HCT116 (cell line): ENCODE results near the gene FREY1.

ENCODE experiments used
- CEBPB ChIP-seq: IDR thresholded peaks from 2 replicates; pipeline ENCODE4 v1.6.1; 2012; ENCODE audit warnings: low read depth
- EZH2 ChIP-seq: fragments of 200-600 bp; sonication (generic); IDR thresholded peaks from 2 replicates; pipeline ENCODE4 v1.6.1; 2017; ENCODE audit warnings: antibody characterized with exemption, mixed run types
- EZH2phosphoT487 ChIP-seq: fragments of 200-600 bp; IDR thresholded peaks from 2 replicates; pipeline ENCODE4 v1.6.1; 2018; ENCODE audit warnings: antibody characterized with exemption, borderline replicate concordance
- JUND ChIP-seq: IDR thresholded peaks from 2 replicates; pipeline ENCODE4 v1.6.1; 2012
- POLR2A ChIP-seq: IDR thresholded peaks from 2 replicates; pipeline ENCODE4 v1.7.0; 2011; ENCODE audit warnings: borderline replicate concordance; ENCODE audit not compliant: insufficient read depth, insufficient read length; ENCODE audit errors: extremely low read depth
- POLR2AphosphoS5 ChIP-seq: IDR thresholded peaks from 2 replicates; pipeline ENCODE4 v1.6.1; 2011; ENCODE audit warnings: mild to moderate bottlenecking, low read depth, low read length, moderate library complexity
- RAD21 ChIP-seq: IDR thresholded peaks from 2 replicates; pipeline ENCODE4 v1.6.1; 2012; ENCODE audit warnings: low read depth, mild to moderate bottlenecking
- SP1 ChIP-seq: IDR thresholded peaks from 2 replicates; pipeline ENCODE4 v1.6.1; 2012; ENCODE audit warnings: low read depth
- YY1 ChIP-seq: IDR thresholded peaks from 2 replicates; pipeline ENCODE4 v1.6.1; 2011; ENCODE audit warnings: low read length, low read depth, moderate library complexity, mild to moderate bottlenecking; ENCODE audit not compliant: insufficient replicate concordance; ENCODE audit errors: extremely low read depth
- TF ChIP-seq, protein P1 (sequence below), 3 experiments: fragments of 200-600 bp in 1 of 3; sonication (generic) in 1 of 3; IDR thresholded peaks in 2 of 3; conservative IDR thresholded peaks in 1 of 3; 2 replicates each; pipeline ENCODE4 v1.5.1; 2012 to 2017; ENCODE audit warnings: low read depth in 2 of 3, low read length in 2 of 3, antibody characterized with exemption in 1 of 3, borderline replicate concordance in 1 of 3, control low read depth in 1 of 3, mild to moderate bottlenecking in 1 of 3, mixed read lengths in 1 of 3, mixed run types in 1 of 3, moderate library complexity in 1 of 3; ENCODE audit not compliant: insufficient read depth in 1 of 3

GRCh38 chr11:45860764-45861510 is 46.1 kb downstream of the FREY1 start:
- no peak for TF ChIP-seq EZH2
- TF ChIP-seq, protein P1, sequence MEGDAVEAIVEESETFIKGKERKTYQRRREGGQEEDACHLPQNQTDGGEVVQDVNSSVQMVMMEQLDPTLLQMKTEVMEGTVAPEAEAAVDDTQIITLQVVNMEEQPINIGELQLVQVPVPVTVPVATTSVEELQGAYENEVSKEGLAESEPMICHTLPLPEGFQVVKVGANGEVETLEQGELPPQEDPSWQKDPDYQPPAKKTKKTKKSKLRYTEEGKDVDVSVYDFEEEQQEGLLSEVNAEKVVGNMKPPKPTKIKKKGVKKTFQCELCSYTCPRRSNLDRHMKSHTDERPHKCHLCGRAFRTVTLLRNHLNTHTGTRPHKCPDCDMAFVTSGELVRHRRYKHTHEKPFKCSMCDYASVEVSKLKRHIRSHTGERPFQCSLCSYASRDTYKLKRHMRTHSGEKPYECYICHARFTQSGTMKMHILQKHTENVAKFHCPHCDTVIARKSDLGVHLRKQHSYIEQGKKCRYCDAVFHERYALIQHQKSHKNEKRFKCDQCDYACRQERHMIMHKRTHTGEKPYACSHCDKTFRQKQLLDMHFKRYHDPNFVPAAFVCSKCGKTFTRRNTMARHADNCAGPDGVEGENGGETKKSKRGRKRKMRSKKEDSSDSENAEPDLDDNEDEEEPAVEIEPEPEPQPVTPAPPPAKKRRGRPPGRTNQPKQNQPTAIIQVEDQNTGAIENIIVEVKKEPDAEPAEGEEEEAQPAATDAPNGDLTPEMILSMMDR (IDR thresholded peaks at IDR 0.05 in 2 of 3, conservative IDR thresholded peaks at IDR 0.05 in 1 of 3; ENCODE audit: borderline replicate concordance in 1 of 3, insufficient read depth in 1 of 3, low read depth in 2 of 3, low read length in 2 of 3) = no peak
- TF ChIP-seq YY1 = no peak
- TF ChIP-seq RAD21 = no peak
- no peak for TF ChIP-seq POLR2AphosphoS5
- TF ChIP-seq POLR2A = no peak
- no peak for TF ChIP-seq EZH2phosphoT487
- no peak for TF ChIP-seq SP1
- TF ChIP-seq CEBPB = no peak
- TF ChIP-seq JUND = no peak
